Thoracic aorta (tissue), 2 donors: Measurements from ENCODE around the gene DENND5B. TPM values are rescaled to one million over a fixed set of nuclear protein-coding genes. Genes with fewer than 3 reads are reported as not detected.

Experiments used
- ATAC-seq: fragments of 150-250 bp; one replicate; pipeline ENCODE4 v1.8.0; 2017; ENCODE audit warnings: low read depth; ENCODE audit not compliant: insufficient number of reproducible peaks, low FRiP score
- DNase-seq: peaks from one replicate; pipeline ENCODE4 v3.0.0-alpha.2; 2020; ENCODE audit warnings: low spot score
- H3K27ac ChIP-seq, 2 donors: fragments of 200-600 bp; sonication (generic); 1 replicate in 1 of 2; 2 replicates in 1 of 2; pipeline ENCODE4 v1.5.1; 2016; ENCODE audit warnings: mild to moderate bottlenecking in 2 of 2, moderate library complexity in 2 of 2
- H3K27me3 ChIP-seq: fragments of 200-600 bp; sonication (generic); replicated peaks from 2 replicates; pipeline ENCODE4 v1.6.0; 2016; ENCODE audit warnings: mild to moderate bottlenecking; ENCODE audit not compliant: insufficient read depth
- H3K36me3 ChIP-seq: fragments of 200-600 bp; sonication (generic); one replicate; pipeline ENCODE4 v1.5.1; 2016
- H3K4me1 ChIP-seq, 2 donors: fragments of 200-600 bp; sonication (generic); 1 replicate in 1 of 2; 2 replicates in 1 of 2; pipeline versions ENCODE4 v1.5.1 to v1.6.0; 2016; ENCODE audit warnings: low read depth in 2 of 2, mild to moderate bottlenecking in 1 of 2; ENCODE audit not compliant: control insufficient read depth in 1 of 2
- H3K4me3 ChIP-seq: fragments of 200-600 bp; sonication (generic); 2 replicates; pipeline ENCODE4 v1.5.1; 2016; ENCODE audit warnings: mild to moderate bottlenecking
- H3K9me3 ChIP-seq: fragments of 200-600 bp; sonication (generic); 2 replicates; pipeline ENCODE4 v1.5.1; 2016
- CTCF ChIP-seq: fragments of 200-600 bp; sonication (generic); IDR thresholded peaks from one replicate; pipeline ENCODE4 v1.5.1; 2019; ENCODE audit warnings: antibody characterized with exemption
- total RNA-seq, 2 donors: library from RNA; depleted of rRNA; stranded (reverse); fragments of >200 nt; gene quantifications; one replicate each; pipeline versions ENCODE4 v1.1.0 to v1.2.3, GENCODE V29; 2016

Gene DENND5B
- total RNA-seq, 2 donors from 2014 or later = 28.6 to 43.9 TPM

GRCh38 chr12:31491841-31492598 lies 98.9 kb downstream of the DENND5B start:
- H3K4me1 ChIP-seq = peaks cover 29 to 43% of the 10 kb centered on the region in 2 donors
- ATAC-seq = no peak
- peak overlapping the region; percentile 13 to 45 for H3K27ac ChIP-seq

GRCh38 chr12:31491241-31491794 lies 99.6 kb downstream of the DENND5B start:
- H3K36me3 ChIP-seq = no peaks in the 10 kb centered on the region
- H3K27ac ChIP-seq = peak overlapping the region in 1 of 2 donors; percentile 13
- no peak for ATAC-seq
- peaks cover 24 to 42% of the 10 kb centered on the region in 2 donors for H3K4me1 ChIP-seq
- no peaks in the 10 kb centered on the region for H3K27me3 ChIP-seq
- DNase-seq = no peak
- no peaks in the 10 kb centered on the region for H3K9me3 ChIP-seq
- no peak for TF ChIP-seq CTCF
- H3K4me3 ChIP-seq = no peak overlapping the region

More at GRCh38 chr12:31491841-31492598, 98.9 kb downstream of the DENND5B start:
- TF ChIP-seq CTCF = no peak
- DNase-seq = no peak
- no peaks in the 10 kb centered on the region for H3K9me3 ChIP-seq
- no peaks in the 10 kb centered on the region for H3K36me3 ChIP-seq
- no peak overlapping the region for H3K4me3 ChIP-seq
- H3K27me3 ChIP-seq = no peaks in the 10 kb centered on the region

- DNase-seq (no peak), ATAC-seq (no peak)
- no peak overlapping the region for H3K27ac ChIP-seq
- H3K36me3 ChIP-seq = no peaks in the 10 kb centered on the region
- H3K9me3 ChIP-seq = no peaks in the 10 kb centered on the region
- H3K4me1 ChIP-seq = peaks cover 20 to 32% of the 10 kb centered on the region in 2 donors
- TF ChIP-seq CTCF = no peak
- no peaks in the 10 kb centered on the region for H3K27me3 ChIP-seq
- no peak overlapping the region for H3K4me3 ChIP-seq
Observed at GRCh38 chr12:31488737-31489338, 102.1 kb downstream of the DENND5B start.

- no peak for ATAC-seq
- H3K27ac ChIP-seq = no peak overlapping the region
- H3K36me3 ChIP-seq = no peaks in the 10 kb centered on the region
Observed at GRCh38 chr12:31485571-31485970, 105.4 kb downstream of the DENND5B start.

More at GRCh38 chr12:31485571-31485970, 105.4 kb downstream of the DENND5B start:
- Histone ChIP-seq H3K27me3 (no peaks in the 10 kb centered on the region), H3K9me3 (no peaks in the 10 kb centered on the region), H3K4me1 (peaks cover 2 to 9% of the 10 kb centered on the region in 2 donors), H3K4me3 (no peak overlapping the region)
- no peak for DNase-seq
- no peak for TF ChIP-seq CTCF
